ENCODE data around the gene COQ9.

DNA sequence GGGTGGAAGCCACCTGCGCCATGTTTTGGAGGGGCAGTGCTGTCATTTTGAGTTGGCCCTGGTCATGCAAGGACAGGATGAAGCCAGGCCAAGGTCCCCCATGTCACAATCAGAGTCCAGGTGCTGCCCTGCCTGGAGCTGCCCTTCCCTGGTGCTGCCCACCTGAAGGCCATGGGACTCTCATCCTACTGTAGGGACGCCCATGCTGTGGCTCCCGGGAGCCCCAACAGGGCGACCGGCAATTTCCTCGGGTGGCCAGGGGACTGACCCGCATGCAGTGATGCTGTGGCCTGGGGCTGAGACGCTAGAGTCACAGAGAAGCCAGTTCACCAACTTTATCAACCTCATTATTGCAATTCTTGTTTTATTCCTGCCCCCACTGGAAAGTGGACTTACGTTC lies 34.7 kb upstream of the COQ9 start:
- TF ChIP-seq, protein P1, sequence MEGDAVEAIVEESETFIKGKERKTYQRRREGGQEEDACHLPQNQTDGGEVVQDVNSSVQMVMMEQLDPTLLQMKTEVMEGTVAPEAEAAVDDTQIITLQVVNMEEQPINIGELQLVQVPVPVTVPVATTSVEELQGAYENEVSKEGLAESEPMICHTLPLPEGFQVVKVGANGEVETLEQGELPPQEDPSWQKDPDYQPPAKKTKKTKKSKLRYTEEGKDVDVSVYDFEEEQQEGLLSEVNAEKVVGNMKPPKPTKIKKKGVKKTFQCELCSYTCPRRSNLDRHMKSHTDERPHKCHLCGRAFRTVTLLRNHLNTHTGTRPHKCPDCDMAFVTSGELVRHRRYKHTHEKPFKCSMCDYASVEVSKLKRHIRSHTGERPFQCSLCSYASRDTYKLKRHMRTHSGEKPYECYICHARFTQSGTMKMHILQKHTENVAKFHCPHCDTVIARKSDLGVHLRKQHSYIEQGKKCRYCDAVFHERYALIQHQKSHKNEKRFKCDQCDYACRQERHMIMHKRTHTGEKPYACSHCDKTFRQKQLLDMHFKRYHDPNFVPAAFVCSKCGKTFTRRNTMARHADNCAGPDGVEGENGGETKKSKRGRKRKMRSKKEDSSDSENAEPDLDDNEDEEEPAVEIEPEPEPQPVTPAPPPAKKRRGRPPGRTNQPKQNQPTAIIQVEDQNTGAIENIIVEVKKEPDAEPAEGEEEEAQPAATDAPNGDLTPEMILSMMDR (IDR thresholded peaks at IDR 0.05 in 2 of 3, conservative IDR thresholded peaks at IDR 0.05 in 1 of 3; ENCODE audit: borderline replicate concordance in 1 of 3, insufficient read depth in 1 of 3, low read depth in 2 of 3, low read length in 2 of 3), result no peak
- TF ChIP-seq POLR2A (IDR thresholded peaks at IDR 0.05; ENCODE audit: borderline replicate concordance, extremely low read depth, insufficient read depth, insufficient read length) (no peak), SIN3A (IDR thresholded peaks at IDR 0.05; ENCODE audit: low read depth) (no peak), YY1 (IDR thresholded peaks at IDR 0.05; ENCODE audit: extremely low read depth, insufficient replicate concordance, low read depth, low read length) (no peak), ZFX (IDR thresholded peaks at IDR 0.05) (no peak), POLR2AphosphoS5 (IDR thresholded peaks at IDR 0.05; ENCODE audit: low read depth, low read length) (no peak), EZH2 (IDR thresholded peaks at IDR 0.05) (no peak)
- TF ChIP-seq, protein P2, sequence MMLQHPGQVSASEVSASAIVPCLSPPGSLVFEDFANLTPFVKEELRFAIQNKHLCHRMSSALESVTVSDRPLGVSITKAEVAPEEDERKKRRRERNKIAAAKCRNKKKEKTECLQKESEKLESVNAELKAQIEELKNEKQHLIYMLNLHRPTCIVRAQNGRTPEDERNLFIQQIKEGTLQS (IDR thresholded peaks at IDR 0.05), result no peak
